Activated CD4-positive, alpha-beta memory T cell treated with anti-CD3 and anti-CD28 coated beads for 36 hours (primary cell): ENCODE measurements around the gene MEIKIN. TPM values are rescaled to one million over a fixed set of nuclear protein-coding genes. Genes with fewer than 3 reads are reported as not detected.
"Not testable (repeated sequence)": the region's sequence is repeated elsewhere in the genome, so short reads cannot be mapped to it uniquely, and the experiment has no call there.

Source experiments
- CTCF ChIA-PET: fragments of 350-600 bp; sonication (Branson Sonifier 250); formaldehyde crosslinking; loops from one replicate; lab custom pipeline; 2021; ENCODE audit warnings: antibody characterized with exemption, inconsistent platforms; lab: Charles Lee
- POLR2A ChIA-PET: fragments of 350-600 bp; sonication (Branson Sonifier 250); formaldehyde crosslinking; loops from one replicate; lab custom pipeline; 2021; ENCODE audit warnings: antibody characterized with exemption; lab: Charles Lee
- DNase-seq: peaks from one replicate; pipeline ENCODE4 v3.0.0-alpha.2; 2020
- H3K27ac Mint-ChIP-seq: one replicate; pipeline ENCODE4 v1.8.0; 2021; ENCODE audit warnings: mixed read lengths
- H3K27me3 Mint-ChIP-seq: one replicate; pipeline ENCODE4 v1.8.0; 2021; ENCODE audit warnings: mixed read lengths
- H3K36me3 Mint-ChIP-seq: one replicate; pipeline ENCODE4 v1.8.0; 2021; ENCODE audit warnings: mixed read lengths
- H3K4me1 Mint-ChIP-seq: one replicate; pipeline ENCODE4 v1.8.0; 2021; ENCODE audit warnings: low read depth, mixed read lengths
- H3K4me3 Mint-ChIP-seq: one replicate; pipeline ENCODE4 v1.8.0; 2021; ENCODE audit warnings: mild to moderate bottlenecking, mixed read lengths
- H3K9me3 Mint-ChIP-seq: one replicate; pipeline ENCODE4 v1.8.0; 2021; ENCODE audit warnings: mixed read lengths
- intact Hi-C: fragments of 100-400 bp; cut with micrococcal nuclease; formaldehyde crosslinking; loops from one replicate; pipeline ENCODE4 v1.15.1; 2023
- total RNA-seq, 2 experiments: library from RNA; stranded (reverse); gene quantifications; one replicate each; pipeline ENCODE4 v1.2.3, GENCODE V29; 2021

MEIKIN gene
- total RNA-seq, 2 experiments from 2014 or later = 0.93 to 2.1 TPM

- Mint-ChIP-seq H3K36me3 (no peaks in the 10 kb centered on the region), H3K27me3 (no peaks in the 10 kb centered on the region), H3K4me3 (no peak overlapping the region), H3K9me3 (no peaks in the 10 kb centered on the region), H3K4me1 (no peaks in the 10 kb centered on the region), H3K27ac (no peak overlapping the region)
- DNase-seq = no peak
- ChIA-PET POLR2A (no interaction called here), CTCF (no interaction called here)
- intact Hi-C loops = no loop called here
These were observed 5.6 kb downstream of the MEIKIN start for GRCh38 chr5:131939690-131940345.

- POLR2A ChIA-PET = no interaction called here
- CTCF ChIA-PET = no interaction called here
- H3K27me3 Mint-ChIP-seq = no peaks in the 10 kb centered on the region
- peaks cover 31% of the 10 kb centered on the region for H3K9me3 Mint-ChIP-seq
- H3K4me3 Mint-ChIP-seq = no peak overlapping the region
- H3K27ac Mint-ChIP-seq = no peak overlapping the region
- H3K4me1 Mint-ChIP-seq = no peaks in the 10 kb centered on the region
- DNase-seq = no peak
- peaks cover 15% of the 10 kb centered on the region for H3K36me3 Mint-ChIP-seq
- intact Hi-C loops = no loop called here
These were observed 13.2 kb downstream of the MEIKIN start for GRCh38 chr5:131932235-131932634.

GRCh38 chr5:131928957-131929356 is 16.5 kb downstream of the MEIKIN start:
- POLR2A ChIA-PET = no interaction called here
- Mint-ChIP-seq H3K36me3 (peaks cover 24% of the 10 kb centered on the region), H3K4me3 (no peak overlapping the region), H3K27me3 (no peaks in the 10 kb centered on the region), H3K27ac (no peak overlapping the region), H3K4me1 (no peaks in the 10 kb centered on the region), H3K9me3 (peaks cover 48% of the 10 kb centered on the region)
- no peak for DNase-seq
- CTCF ChIA-PET = no interaction called here
- intact Hi-C loops = no loop called here

- H3K9me3 Mint-ChIP-seq = peaks cover 48% of the 10 kb centered on the region
- H3K27me3 Mint-ChIP-seq = no peaks in the 10 kb centered on the region
- no peak overlapping the region for H3K27ac Mint-ChIP-seq
- intact Hi-C loops = no loop called here
- CTCF ChIA-PET = no interaction called here
- no peaks in the 10 kb centered on the region for H3K4me1 Mint-ChIP-seq
- H3K4me3 Mint-ChIP-seq = no peak overlapping the region
- no peak for DNase-seq
- H3K36me3 Mint-ChIP-seq = peaks cover 19% of the 10 kb centered on the region
- POLR2A ChIA-PET = no interaction called here
These were observed 19.3 kb downstream of the MEIKIN start for GRCh38 chr5:131926168-131926567.

- DNase-seq = no peak
- Mint-ChIP-seq H3K4me3 (no peak overlapping the region), H3K27ac (no peak overlapping the region), H3K27me3 (no peaks in the 10 kb centered on the region), H3K4me1 (no peaks in the 10 kb centered on the region), H3K9me3 (no peaks in the 10 kb centered on the region), H3K36me3 (peaks cover 2% of the 10 kb centered on the region)
- ChIA-PET CTCF (no interaction called here), POLR2A (no interaction called here)
- intact Hi-C loops = no loop called here
These were observed 29.0 kb downstream of the MEIKIN start for GRCh38 chr5:131916481-131916880.

- POLR2A ChIA-PET = no interaction called here
- Mint-ChIP-seq H3K36me3 (peaks cover 2% of the 10 kb centered on the region), H3K27ac (no peak overlapping the region), H3K9me3 (peaks cover 6% of the 10 kb centered on the region), H3K4me1 (no peaks in the 10 kb centered on the region), H3K27me3 (no peaks in the 10 kb centered on the region), H3K4me3 (no peak overlapping the region)
- intact Hi-C loops = no loop called here
- CTCF ChIA-PET = no interaction called here
- DNase-seq = no peak
These were observed 31.0 kb downstream of the MEIKIN start for GRCh38 chr5:131914472-131914871.

- no peak overlapping the region for H3K4me3 Mint-ChIP-seq
- peaks cover 12% of the 10 kb centered on the region for H3K9me3 Mint-ChIP-seq
- CTCF ChIA-PET = interaction anchor here (2.1 kb wide), 1 partner anchor 94 kb away, joined by 5 read pairs; no protein-coding TSS in a partner anchor
- no peaks in the 10 kb centered on the region for H3K27me3 Mint-ChIP-seq
- intact Hi-C loops = no loop called here
- DNase-seq = no peak
- POLR2A ChIA-PET = no interaction called here
- H3K27ac Mint-ChIP-seq = no peak overlapping the region
- H3K4me1 Mint-ChIP-seq = no peaks in the 10 kb centered on the region
- peaks cover 8% of the 10 kb centered on the region for H3K36me3 Mint-ChIP-seq
These were observed 31.9 kb downstream of the MEIKIN start for GRCh38 chr5:131913603-131914002.

- intact Hi-C loops = no loop called here
- Mint-ChIP-seq H3K9me3 (peaks cover 67% of the 10 kb centered on the region), H3K4me1 (peaks cover 20% of the 10 kb centered on the region), H3K27me3 (no peaks in the 10 kb centered on the region), H3K27ac (no peak overlapping the region), H3K36me3 (peaks cover 43% of the 10 kb centered on the region), H3K4me3 (no peak overlapping the region)
- POLR2A ChIA-PET = interaction anchor here (0.7 kb wide), 1 partner anchor 271 kb away, joined by 3 read pairs; no protein-coding TSS in a partner anchor
- DNase-seq = no peak
- CTCF ChIA-PET = no interaction called here
These were observed 38.8 kb downstream of the MEIKIN start for GRCh38 chr5:131906668-131907067.

- CTCF ChIA-PET, DNase-seq, H3K4me3 Mint-ChIP-seq, POLR2A ChIA-PET, intact Hi-C loops, H3K27me3 Mint-ChIP-seq: not testable (repeated sequence)
- H3K36me3 Mint-ChIP-seq = peaks cover 49% of the 10 kb centered on the region
- H3K4me1 Mint-ChIP-seq = peaks cover 22% of the 10 kb centered on the region
- peaks cover 69% of the 10 kb centered on the region for H3K9me3 Mint-ChIP-seq
- H3K27ac Mint-ChIP-seq = peak overlapping the region; percentile 20
These were observed 43.2 kb downstream of the MEIKIN start for GRCh38 chr5:131902266-131902665.

GRCh38 chr5:131899686-131900085 is 45.8 kb downstream of the MEIKIN start:
- peaks cover 44% of the 10 kb centered on the region for H3K36me3 Mint-ChIP-seq
- no peak for DNase-seq
- H3K27ac Mint-ChIP-seq = no peak overlapping the region
- intact Hi-C loops = no loop called here
- H3K9me3 Mint-ChIP-seq = peaks cover 61% of the 10 kb centered on the region
- H3K4me3 Mint-ChIP-seq = no peak overlapping the region
- ChIA-PET POLR2A (no interaction called here), CTCF (no interaction called here)
- no peaks in the 10 kb centered on the region for H3K27me3 Mint-ChIP-seq
- H3K4me1 Mint-ChIP-seq = peaks cover 16% of the 10 kb centered on the region

- Mint-ChIP-seq H3K9me3 (peaks cover 2% of the 10 kb centered on the region), H3K27ac (no peak overlapping the region), H3K27me3 (no peaks in the 10 kb centered on the region), H3K4me3 (no peak overlapping the region), H3K36me3 (no peaks in the 10 kb centered on the region), H3K4me1 (no peaks in the 10 kb centered on the region)
- ChIA-PET POLR2A (no interaction called here), CTCF (no interaction called here)
- DNase-seq = no peak
- intact Hi-C loops = no loop called here
These were observed 61.5 kb downstream of the MEIKIN start for GRCh38 chr5:131883984-131884383.

GRCh38 chr5:131879705-131880104 is 65.8 kb downstream of the MEIKIN start:
- DNase-seq = no peak
- CTCF ChIA-PET = interaction anchor here (1.3 kb wide), 1 partner anchor 148 kb away, joined by 4 read pairs; no protein-coding TSS in a partner anchor
- intact Hi-C loops = no loop called here
- H3K9me3 Mint-ChIP-seq = peaks cover 3% of the 10 kb centered on the region
- no peaks in the 10 kb centered on the region for H3K36me3 Mint-ChIP-seq
- no peak overlapping the region for H3K27ac Mint-ChIP-seq
- no peak overlapping the region for H3K4me3 Mint-ChIP-seq
- no peaks in the 10 kb centered on the region for H3K4me1 Mint-ChIP-seq
- no peaks in the 10 kb centered on the region for H3K27me3 Mint-ChIP-seq
- POLR2A ChIA-PET = no interaction called here

GRCh38 chr5:131877873-131878272 is 67.6 kb downstream of the MEIKIN start:
- peaks cover 3% of the 10 kb centered on the region for H3K9me3 Mint-ChIP-seq
- no peaks in the 10 kb centered on the region for H3K4me1 Mint-ChIP-seq
- no peaks in the 10 kb centered on the region for H3K27me3 Mint-ChIP-seq
- ChIA-PET POLR2A (no interaction called here), CTCF (no interaction called here)
- intact Hi-C loops = no loop called here
- no peak for DNase-seq
- H3K27ac Mint-ChIP-seq = no peak overlapping the region
- no peak overlapping the region for H3K4me3 Mint-ChIP-seq
- H3K36me3 Mint-ChIP-seq = no peaks in the 10 kb centered on the region
